SH-SY5Y (cell line): Measurements from ENCODE around the gene ZNF32.

ENCODE experiments used
- GATA2 ChIP-seq: IDR thresholded peaks from 2 replicates; pipeline ENCODE4 v1.6.1; 2011; ENCODE audit warnings: mild to moderate bottlenecking, low read depth, low read length
- GATA3 ChIP-seq: IDR thresholded peaks from 2 replicates; pipeline ENCODE4 v1.6.1; 2011; ENCODE audit warnings: low read depth, mild to moderate bottlenecking, low read length, moderate library complexity

DNA sequence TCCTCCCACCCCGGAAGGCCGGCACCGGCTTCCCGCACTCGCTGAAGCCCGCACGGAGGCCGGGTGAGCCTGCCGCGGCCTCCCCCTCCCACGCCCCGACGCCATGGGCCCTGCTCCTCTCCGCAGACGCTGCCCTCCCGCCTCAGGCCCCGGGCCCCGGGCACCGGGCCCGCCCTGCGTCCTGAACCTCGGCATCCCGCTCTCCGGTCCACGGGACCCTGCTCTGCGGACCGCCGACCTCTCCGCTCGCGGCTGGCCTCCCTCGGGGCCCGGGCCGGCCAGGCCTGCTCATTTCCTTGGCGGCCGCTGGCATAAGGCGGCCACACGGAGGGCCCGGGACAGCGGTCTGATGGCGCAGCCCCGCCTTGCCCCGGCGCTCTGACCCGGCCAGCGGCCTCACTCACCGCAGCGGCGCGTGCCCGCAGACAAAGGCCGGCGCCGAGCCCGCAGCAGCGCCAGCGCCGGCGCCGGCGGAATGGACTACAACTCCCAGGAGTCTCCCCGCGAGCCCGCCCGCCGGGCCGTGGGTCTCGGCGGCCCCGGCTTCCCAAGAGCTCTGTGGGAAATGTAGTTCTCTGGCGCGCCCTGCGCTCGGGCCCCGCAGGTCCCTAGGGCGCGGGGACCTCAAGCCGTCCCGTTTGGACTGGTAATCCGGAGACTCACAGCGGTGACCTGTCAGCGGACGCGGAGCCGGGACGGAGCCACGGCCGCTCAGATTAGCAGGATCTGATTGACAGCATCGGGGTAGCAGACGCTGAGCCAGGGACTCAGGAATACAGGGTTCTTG is at the start of gene ZNF32:
- no peak for TF ChIP-seq GATA3
- no peak for TF ChIP-seq GATA2
